Activated T-helper 1 cell treated with Interleukin-2 at 50 U/mL for 16 hours (primary cell): ENCODE data around the gene LEMD3.
"Not testable (repeated sequence)": the region's sequence is repeated elsewhere in the genome, so short reads cannot be mapped to it uniquely, and the experiment has no call there.

ENCODE experiments used
- DNase-seq: peaks from one replicate; pipeline ENCODE4 v3.0.0-alpha.2; 2020; ENCODE audit warnings: low read depth

Gene LEMD3

DNA sequence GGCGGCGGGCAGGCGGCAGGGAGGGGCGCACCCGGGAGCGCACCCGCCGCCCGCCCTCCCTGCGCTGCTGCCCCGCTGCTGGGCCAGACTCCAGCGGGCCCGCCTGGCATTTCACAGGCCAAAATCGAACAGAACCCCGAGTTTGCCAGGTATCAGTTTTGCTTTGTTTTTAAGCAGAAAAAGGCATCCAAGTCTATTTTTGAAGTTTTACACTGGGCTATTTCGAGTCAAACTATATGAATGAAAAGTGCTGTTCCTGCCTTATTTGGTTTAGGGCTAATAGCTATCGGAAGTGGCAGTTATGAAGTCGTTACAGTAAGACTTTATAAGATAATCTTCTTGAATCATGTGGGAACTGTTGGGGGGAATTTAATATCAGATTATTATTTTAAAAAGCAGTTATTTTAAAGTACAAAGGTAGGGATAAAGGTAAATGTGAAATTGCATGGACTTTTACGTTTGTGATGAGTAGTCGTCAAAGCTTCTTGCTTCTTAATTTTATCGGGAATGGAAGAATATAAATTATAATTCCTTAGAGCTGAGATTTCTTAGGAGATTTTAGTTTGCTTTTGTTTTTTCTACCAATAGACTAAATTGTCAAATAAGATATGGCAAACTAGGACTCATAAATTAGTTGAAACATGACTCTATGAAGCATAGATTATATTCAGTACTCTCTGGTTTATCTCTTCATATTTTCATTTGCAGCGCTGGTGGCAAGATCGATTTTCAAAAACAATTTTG, 110.2 kb downstream of the LEMD3 start:
- no peak for DNase-seq

DNA sequence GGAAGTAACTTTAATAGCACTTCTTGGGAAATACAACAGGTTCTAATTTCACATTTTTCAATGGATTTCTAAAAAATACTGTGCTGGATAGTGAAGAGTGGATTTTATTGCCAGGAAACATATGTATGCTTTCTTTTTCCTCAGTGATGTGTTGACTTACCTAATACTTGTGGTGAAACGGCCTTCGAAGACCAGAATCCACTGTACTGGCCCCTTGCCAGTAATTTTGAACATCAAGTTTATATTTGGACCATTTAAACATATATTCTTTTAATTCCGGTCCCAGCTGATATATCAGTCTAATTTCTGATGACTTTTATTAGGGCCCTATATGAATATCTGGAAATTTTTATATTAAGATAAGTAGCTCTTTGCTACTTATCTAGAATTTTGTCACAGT, 110.9 kb downstream of the LEMD3 start:
- DNase-seq, result no peak

DNA sequence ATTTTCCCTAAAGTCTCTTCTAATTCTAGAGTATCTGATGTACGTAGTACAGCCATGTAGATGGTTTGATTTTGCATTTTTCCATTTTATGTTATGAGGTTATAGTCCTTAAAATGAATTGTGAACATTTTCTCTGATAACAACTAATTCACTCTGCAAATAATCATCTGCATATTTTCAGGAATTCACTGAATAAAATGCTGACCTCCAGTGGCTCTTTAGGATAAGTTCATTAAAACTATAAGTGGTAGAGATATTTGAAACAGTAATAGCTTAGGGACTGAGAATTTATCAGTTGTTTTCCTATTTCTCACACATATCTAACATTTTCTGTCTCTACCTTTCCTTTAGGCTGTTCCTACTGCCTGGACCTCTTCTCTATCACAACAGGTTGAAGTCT, 113.5 kb downstream of the LEMD3 start:
- no peak for DNase-seq

DNA sequence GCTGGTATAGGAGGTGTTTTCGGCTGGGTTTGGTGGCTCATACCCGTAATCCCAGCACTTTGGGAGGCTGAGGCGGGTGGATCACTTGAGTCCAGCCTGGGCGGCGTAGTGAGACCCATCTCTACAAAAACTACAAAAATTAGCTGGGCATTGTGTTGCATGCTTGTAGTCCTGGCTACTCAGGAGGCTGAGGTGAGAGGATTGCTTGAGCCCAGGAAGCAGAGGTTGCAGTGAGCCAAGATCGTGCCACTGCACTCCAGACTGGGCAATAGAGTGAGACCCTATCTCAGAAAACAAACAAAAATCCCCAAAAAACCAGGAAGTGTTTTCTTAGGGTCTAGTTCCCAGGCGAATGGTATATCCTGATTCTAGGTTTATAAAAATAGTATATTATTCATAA, 116.1 kb downstream of the LEMD3 start:
- not testable (repeated sequence) for DNase-seq

DNA sequence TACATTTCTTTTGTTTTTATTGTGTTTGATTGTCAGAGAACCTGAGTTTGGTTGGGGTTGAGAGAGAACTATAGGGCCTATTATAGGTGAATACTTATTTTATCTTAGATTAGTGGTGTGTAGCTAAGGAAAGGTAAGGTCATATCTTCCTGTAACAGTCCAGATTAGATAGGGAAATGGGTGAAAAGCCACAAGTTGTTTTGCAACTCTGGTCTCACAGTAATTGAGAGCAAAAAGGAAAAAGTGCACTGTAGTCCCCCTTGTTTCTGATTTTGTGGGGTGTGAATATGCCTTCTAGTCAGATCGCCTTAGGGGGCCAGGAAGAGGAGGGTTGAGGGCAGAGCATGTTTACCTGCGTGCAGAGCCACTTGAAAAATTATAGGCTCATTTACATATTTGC, 118.0 kb downstream of the LEMD3 start:
- DNase-seq, result no peak

DNA sequence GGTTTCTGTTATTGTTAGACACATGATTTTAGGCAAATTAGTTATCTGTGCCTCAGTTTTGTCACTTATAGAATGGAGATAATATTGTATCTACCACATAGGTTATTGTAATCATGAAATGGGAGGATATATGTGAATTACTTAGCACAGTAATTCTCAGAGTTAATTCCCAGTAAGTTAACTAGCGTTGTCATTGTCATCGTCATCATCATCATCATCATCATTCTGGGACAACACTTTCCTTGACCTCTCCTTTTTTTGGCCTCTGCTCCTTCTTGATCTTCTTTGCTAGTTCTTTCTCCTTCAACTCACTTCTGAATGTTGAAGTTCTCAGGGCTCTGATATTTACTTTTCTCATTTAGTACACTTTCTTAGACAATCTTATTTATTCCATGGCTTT, 122.9 kb downstream of the LEMD3 start:
- DNase-seq, result no peak

DNA sequence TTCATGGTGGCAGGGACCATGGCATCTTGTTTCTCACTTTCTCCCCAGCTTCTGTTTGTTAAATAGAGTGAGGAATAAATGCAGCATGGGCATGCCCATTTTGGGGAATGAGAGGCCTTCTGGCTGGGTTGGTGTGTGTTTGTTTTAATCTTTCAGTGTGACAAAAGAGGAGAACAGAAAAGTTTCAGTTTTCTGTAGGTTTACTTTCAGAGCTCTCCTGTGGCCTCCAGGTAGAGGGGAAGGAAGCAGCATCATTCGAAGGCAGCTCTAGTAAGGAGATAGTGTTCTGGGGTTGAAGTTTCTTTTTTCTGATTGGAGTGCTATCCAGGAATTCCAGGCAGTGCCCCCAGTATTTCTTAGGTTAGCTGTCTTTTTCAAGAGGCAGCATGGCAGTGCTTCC, 124.4 kb downstream of the LEMD3 start:
- no peak for DNase-seq

DNA sequence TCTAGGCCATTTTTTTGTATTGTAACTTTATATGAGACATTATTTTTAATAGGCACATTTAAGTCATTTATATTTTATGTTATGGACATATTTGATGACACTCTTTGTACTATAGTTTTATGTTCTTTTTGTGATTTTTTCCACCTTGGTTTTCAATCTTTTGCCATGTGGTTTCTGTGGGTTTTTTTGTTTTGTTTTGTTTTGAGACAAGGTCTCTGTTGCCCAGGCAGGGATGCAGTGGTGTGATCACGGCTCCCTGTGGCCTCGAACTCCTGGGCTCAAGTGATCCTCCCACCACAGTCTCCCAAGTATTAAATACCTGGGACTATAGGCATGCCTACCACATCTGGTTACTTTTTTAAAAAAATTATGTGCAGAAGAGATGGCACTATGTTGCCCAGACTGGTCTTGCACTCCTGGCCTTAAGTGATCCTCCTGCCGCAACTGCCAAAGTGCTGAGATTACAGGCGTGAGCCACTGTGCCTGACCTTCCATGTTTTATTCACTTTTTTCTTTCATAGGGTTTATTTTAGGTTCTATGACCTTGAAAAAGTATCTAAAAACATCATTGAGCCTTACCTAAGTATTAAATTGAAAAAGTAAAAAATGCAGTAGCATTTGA, 125.4 kb downstream of the LEMD3 start:
- no peak for DNase-seq

DNA sequence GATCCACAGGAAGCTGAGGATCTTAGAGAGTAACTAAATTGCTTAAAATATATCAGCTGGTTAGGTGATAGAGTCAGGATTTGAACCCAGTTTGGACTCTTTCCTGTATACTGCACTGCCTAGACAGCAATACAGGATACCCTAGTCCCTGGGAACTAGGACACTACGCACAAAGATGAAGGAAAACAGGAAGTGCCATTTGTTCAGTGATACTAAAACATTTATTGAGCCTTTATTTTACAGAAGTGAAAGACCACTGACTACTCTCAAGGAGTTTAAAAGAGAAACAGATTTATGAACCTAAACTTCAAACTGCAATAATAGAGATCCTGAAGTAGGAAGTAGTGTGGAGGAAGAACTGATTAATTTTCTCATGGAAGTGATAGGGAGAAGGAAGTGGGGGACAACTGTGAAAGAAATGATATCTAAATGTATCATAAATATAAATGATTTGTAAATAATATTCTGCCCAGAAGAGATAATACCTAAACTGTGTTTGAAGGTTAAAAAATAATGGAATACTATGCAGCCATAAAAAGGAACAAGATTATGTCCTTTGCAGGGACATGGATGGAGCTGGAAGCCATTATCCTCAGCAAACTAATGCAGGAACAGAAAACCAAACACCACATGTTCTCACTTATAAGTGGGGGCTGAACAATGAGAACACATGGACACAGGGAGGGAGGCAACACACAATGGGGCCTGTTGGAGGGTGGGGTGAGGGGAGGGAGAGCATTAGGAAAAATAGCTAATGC, 127.3 kb downstream of the LEMD3 start:
- no peak for DNase-seq
